Measurements from ENCODE around the gene EPB41L2.

DNA sequence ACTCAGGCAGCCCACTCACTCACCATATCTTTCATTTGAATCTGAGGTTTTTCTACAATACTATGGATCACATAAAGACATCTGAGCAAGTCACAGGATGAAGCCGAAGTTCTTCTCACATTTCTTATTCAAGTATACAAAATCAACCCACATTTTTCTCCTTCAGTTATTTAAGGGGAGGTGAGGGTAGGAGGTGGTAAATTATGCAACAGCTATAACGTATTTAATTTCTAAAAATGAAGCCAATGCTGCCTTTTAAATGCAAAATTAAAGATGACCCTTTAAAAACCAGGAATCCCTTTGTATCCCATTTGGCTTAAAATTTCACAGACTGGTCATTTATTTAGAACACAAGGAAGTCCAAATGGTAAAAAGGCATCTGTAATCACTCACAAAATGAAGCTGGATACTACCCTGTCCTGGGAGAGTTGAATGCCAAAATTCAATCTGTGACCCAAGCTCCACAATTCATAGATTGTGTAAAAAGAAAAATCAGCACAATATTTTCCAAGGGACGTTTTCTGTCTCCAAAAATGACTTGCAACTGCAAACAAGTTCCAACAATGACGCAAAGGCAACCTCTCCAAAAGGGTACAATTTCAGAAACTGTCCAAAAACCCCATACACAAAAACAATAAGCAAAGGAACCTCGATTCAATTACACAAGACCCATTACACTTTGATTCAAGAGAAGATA is 48.8 kb downstream of the EPB41L2 start:
- TF ChIP-seq EZH2 (IDR thresholded peaks at IDR 0.05; ENCODE audit: borderline replicate concordance) = no peak
- TF ChIP-seq, protein P1, sequence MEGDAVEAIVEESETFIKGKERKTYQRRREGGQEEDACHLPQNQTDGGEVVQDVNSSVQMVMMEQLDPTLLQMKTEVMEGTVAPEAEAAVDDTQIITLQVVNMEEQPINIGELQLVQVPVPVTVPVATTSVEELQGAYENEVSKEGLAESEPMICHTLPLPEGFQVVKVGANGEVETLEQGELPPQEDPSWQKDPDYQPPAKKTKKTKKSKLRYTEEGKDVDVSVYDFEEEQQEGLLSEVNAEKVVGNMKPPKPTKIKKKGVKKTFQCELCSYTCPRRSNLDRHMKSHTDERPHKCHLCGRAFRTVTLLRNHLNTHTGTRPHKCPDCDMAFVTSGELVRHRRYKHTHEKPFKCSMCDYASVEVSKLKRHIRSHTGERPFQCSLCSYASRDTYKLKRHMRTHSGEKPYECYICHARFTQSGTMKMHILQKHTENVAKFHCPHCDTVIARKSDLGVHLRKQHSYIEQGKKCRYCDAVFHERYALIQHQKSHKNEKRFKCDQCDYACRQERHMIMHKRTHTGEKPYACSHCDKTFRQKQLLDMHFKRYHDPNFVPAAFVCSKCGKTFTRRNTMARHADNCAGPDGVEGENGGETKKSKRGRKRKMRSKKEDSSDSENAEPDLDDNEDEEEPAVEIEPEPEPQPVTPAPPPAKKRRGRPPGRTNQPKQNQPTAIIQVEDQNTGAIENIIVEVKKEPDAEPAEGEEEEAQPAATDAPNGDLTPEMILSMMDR (IDR thresholded peaks at IDR 0.05; ENCODE audit: poor library complexity) = no peak
